Camera-type eye (tissue), 1 donor: ENCODE measurements around the gene BCL2. TPM values are rescaled to one million over a fixed set of nuclear protein-coding genes. Genes with fewer than 3 reads are reported as not detected.

Experiments
- total RNA-seq: library from RNA; depleted of rRNA; stranded (reverse); fragments of >200 nt; gene quantifications from one replicate; pipeline ENCODE4 v1.2.3, GENCODE V29; 2014

The BCL2 gene
- 34.4 TPM for total RNA-seq

GRCh38 chr18:63319383-63320122 is at the start of gene BCL2:
Gene BCL2 (minus strand): TSS chr18:63319769.

GRCh38 chr18:63367053-63367953 is 47.7 kb upstream of the BCL2 start, which contains the start of gene KDSR:
Gene KDSR (minus strand): TSS chr18:63367206. CDS start chr18:63367118, 88 bp downstream.

Other genes starting within 250 kb of the BCL2 start
- 37.7 TPM for gene KDSR, start 47.4 kb upstream of the BCL2 start, total RNA-seq
- 41.8 TPM for gene VPS4B, start 102.7 kb upstream of the BCL2 start, total RNA-seq
- 6.3 TPM for gene SERPINB5, start 157.2 kb upstream of the BCL2 start, total RNA-seq
- gene SERPINB12, start 222.6 kb upstream of the BCL2 start, total RNA-seq = not detected